Activated CD4-positive, alpha-beta T cell treated with anti-CD3 and anti-CD28 coated beads, Interleukin-2, amount 10 ng/mL, durations not matched to agents 24 days and 14 days (primary cell): ENCODE results near the gene PGAM5. TPM values are rescaled to one million over a fixed set of nuclear protein-coding genes. Genes with fewer than 3 reads are reported as not detected.
"Not testable (repeated sequence)": the region's sequence is repeated elsewhere in the genome, so short reads cannot be mapped to it uniquely, and the experiment has no call there.

Source experiments
- DNase-seq: peaks from one replicate; pipeline ENCODE4 v3.0.0; 2022
- H3K27ac Mint-ChIP-seq: one replicate; pipeline ENCODE4 v1.8.0; 2022; ENCODE audit warnings: mild to moderate bottlenecking, mixed read lengths
- H3K27me3 Mint-ChIP-seq: one replicate; pipeline ENCODE4 v1.8.0; 2022; ENCODE audit warnings: mixed read lengths
- H3K36me3 Mint-ChIP-seq: one replicate; pipeline ENCODE4 v1.8.0; 2022; ENCODE audit warnings: low read depth, mild to moderate bottlenecking, mixed read lengths
- H3K4me1 Mint-ChIP-seq: one replicate; pipeline ENCODE4 v1.8.0; 2021; ENCODE audit warnings: mixed read lengths
- H3K4me3 Mint-ChIP-seq: one replicate; pipeline ENCODE4 v1.8.0; 2022; ENCODE audit warnings: mild to moderate bottlenecking, moderate library complexity, mixed read lengths
- H3K9me3 Mint-ChIP-seq: one replicate; pipeline ENCODE4 v1.8.0; 2021; ENCODE audit warnings: mixed read lengths
- intact Hi-C: fragments of 100-400 bp; cut with micrococcal nuclease; formaldehyde crosslinking; loops from one replicate; pipeline ENCODE4 v1.15.1; 2023
- total RNA-seq: library from RNA; stranded (reverse); gene quantifications from 2 replicates; pipeline ENCODE4 v1.2.3, GENCODE V29; 2022

Gene PGAM5
- total RNA-seq, 1 donor from 2014 or later = 110 TPM

DNA sequence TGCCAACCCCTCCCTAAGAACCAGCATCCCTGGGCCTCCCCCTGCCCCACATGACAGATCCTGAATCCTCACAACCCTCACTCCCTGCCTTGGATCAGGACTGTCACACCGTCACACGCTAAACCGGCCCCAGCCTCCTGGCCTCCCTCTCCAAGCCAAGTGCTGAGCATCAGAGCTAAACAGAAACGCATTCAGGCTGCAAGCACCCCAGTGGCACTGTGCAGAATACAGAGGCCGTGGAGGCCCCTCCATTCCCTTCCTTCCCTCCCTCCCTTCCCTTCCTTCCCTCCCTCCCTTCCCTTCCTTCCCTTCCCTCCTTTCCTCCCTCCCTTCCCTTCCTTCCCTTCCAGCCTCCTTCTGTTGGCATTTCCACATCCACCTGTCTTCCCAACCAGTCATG, 36.1 kb upstream of the PGAM5 start:
- intact Hi-C loops = no loop called here
- no peak overlapping the region for H3K27ac Mint-ChIP-seq
- DNase-seq = no peak
- no peak overlapping the region for H3K4me3 Mint-ChIP-seq
- H3K4me1 Mint-ChIP-seq = peaks cover 4% of the 10 kb centered on the region
- H3K27me3 Mint-ChIP-seq = no peaks in the 10 kb centered on the region
- H3K9me3 Mint-ChIP-seq = no peaks in the 10 kb centered on the region
- H3K36me3 Mint-ChIP-seq = peaks cover 69% of the 10 kb centered on the region

DNA sequence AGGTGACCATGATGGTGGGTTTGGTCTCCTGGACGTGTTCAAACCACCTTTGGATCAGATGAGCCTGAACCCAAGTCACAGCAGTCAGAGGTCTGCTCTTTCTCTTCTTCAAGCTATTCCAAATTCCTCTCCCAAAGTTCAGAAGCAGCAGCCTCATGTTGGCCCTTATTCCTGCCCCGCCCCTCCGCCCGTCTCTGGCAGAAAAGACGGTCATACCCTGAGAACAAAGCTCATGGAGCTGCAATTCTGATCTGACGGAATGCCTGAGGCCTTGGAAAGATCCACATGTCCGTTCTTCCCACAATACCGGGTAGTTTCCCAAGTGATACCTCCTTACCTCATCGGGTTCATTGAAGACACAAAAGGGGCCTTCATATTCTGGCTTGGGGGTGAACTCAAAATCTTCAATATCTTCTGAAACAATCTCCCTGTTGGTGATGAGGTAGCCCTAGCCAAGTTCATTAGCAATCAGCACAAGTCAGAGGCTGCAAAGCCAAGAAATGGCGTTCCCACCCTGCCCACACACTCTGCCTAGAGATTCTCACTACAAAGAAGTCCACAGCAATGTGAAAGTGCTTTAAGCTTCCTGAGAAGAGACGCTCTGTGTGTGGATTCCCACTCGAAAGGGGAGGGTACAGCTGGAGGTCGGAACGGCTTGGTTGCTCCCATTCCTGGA, 34.7 kb upstream of the PGAM5 start:
- intact Hi-C loops = no loop called here
- Mint-ChIP-seq H3K27ac (no peak overlapping the region), H3K9me3 (no peaks in the 10 kb centered on the region), H3K4me1 (peaks cover 6% of the 10 kb centered on the region), H3K4me3 (no peak overlapping the region), H3K27me3 (no peaks in the 10 kb centered on the region), H3K36me3 (peaks cover 74% of the 10 kb centered on the region)
- DNase-seq = no peak

DNA sequence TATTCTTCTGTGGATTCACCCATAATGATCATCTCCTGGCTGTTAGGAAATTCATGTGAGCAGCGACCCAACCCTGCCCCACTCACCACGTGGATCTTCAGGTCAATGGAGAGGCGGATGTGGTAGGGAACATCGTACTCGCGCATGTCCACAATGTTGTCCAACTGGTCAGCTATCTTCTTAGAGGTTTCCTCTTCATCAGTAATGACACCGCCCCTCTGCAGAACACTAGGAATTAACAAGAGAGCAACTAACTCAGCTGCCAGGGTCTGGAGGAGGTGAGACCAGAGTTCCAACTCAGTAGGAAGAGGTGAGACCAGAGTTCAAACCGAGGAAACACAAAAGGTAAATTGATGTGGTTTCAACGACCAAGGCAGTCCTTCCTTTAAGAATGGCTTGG, 33.1 kb upstream of the PGAM5 start:
- Mint-ChIP-seq H3K4me1 (peaks cover 2% of the 10 kb centered on the region), H3K36me3 (peaks cover 67% of the 10 kb centered on the region)

DNA sequence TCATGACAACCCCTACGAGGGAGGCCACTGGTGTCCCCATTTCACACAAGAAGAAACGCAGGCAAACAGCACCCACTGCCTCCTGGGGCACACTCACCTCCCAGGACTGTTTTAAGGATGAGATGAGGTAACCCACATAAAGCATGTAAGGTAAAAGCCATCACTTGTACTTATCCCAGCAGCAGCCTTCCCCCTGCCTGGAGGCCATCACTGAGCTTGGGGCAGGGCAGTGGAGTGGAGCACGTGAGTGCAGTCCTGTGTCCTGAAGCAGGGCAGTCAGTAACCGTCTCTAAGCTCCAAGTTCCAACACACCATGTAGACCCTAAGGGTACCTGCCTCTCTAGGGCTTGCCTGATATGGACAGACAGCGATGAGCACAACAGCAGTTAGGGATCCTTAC, 25.2 kb upstream of the PGAM5 start:
- intact Hi-C loops = no loop called here
- no peaks in the 10 kb centered on the region for H3K27me3 Mint-ChIP-seq

More for the DNA sequence above, 33.1 kb upstream of the PGAM5 start:
- intact Hi-C loops = no loop called here
- DNase-seq = no peak
- H3K9me3 Mint-ChIP-seq = no peaks in the 10 kb centered on the region
- H3K27ac Mint-ChIP-seq = no peak overlapping the region
- no peak overlapping the region for H3K4me3 Mint-ChIP-seq
- no peaks in the 10 kb centered on the region for H3K27me3 Mint-ChIP-seq

DNA sequence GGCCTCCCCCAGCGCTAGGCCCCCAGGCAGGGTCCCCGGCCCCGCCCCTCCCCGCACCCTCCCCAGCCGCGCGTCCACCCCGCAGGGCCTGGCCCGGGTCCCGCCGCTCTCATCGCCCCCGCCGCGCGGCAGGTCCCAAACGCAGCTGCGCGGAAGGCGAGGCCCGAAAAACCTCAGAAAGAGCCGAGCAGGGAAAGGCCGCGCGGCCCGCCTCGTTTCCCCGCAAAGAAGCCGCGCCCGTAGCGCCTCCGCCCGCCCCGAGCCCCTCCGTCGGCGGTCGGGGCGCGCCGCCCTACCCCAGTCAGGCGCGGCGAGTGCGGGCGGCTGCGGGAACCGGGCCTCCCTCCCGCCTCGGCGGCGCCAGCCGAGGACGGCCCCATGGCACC, 23.8 kb upstream of the PGAM5 start:
- intact Hi-C loops = loop anchor here (1.0 to 2.0 kb wide), 3 partner anchors 23 to 142 kb away; partner anchors contain the start of genes GOLGA3 and PGAM5
- no peaks in the 10 kb centered on the region for H3K9me3 Mint-ChIP-seq
- peak overlapping the region; percentile 53 for H3K27ac Mint-ChIP-seq
- no peaks in the 10 kb centered on the region for H3K27me3 Mint-ChIP-seq
- H3K4me1 Mint-ChIP-seq = peaks cover 27% of the 10 kb centered on the region
- peak overlapping the region; percentile 85 for H3K4me3 Mint-ChIP-seq
- H3K36me3 Mint-ChIP-seq = peaks cover 21% of the 10 kb centered on the region
- no peak for DNase-seq

More for the DNA sequence above, 25.2 kb upstream of the PGAM5 start:
- H3K4me1 Mint-ChIP-seq = peaks cover 27% of the 10 kb centered on the region
- peak; percentile 66 for DNase-seq
- peak overlapping the region; percentile 56 for H3K27ac Mint-ChIP-seq
- H3K9me3 Mint-ChIP-seq = no peaks in the 10 kb centered on the region
- peaks cover 24% of the 10 kb centered on the region for H3K36me3 Mint-ChIP-seq
- H3K4me3 Mint-ChIP-seq = peak overlapping the region; percentile 85

DNA sequence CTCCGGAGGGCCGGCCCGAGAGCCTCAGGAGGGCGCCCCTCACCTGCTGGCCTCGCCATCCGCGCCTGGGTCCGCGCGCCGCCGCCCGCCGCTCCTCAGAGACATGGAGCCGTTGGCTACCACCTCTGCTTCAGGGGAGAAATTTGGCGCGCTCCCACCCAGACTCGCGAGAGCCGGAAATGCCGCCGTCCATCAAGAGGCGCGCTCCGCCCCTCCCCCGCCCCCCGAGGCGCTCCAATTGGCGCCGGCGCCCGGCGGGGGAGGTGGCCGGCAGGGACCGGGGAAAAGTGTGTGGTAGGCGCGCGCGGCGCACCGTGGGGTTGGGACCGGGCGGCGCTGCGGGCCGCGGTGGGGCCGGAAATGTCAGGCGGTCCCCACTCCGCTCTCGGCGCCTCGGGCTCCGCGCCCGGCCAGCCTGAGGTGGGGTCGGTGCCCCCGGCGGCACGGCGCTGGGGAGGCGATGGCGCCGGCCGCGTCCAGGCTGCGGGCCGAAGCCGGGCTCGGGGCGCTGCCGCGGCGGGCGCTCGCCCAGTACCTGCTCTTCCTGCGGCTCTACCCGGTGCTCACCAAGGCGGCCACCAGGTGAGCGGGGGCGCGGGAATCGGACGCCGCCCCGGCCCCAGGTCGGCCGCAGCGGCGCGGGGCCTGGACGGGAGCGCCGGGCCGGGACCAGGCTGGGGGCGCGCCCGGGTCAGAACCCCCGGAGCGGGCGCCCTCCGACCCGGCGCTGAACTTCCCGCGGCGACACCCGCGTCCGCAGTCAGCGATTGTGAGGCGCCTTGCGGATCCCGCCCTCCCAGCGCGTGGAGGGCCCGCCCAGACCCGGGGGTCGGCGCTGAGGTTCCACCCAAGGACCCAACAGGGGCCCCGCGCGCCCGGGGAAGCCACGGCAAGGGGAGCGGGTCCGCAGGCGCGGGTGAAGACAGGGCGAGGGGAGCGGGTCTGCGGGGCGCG, 23.2 kb upstream of the PGAM5 start, which contains the start of the genes POLE and PXMP2:
Gene POLE, minus strand, starts transcription at position 132 of the 954 bp plus-strand sequence. Its CDS starts 27 bp downstream, at position 105.
Gene PXMP2, plus strand, starts transcription at position 377 of the 954 bp plus-strand sequence. Its CDS starts 84 bp downstream, at position 461.
- Mint-ChIP-seq H3K36me3 (peaks cover 22% of the 10 kb centered on the region), H3K9me3 (no peaks in the 10 kb centered on the region), H3K27ac (peak within 1 kb of the TSS; percentile 88), H3K4me3 (peak within 1 kb of the TSS; percentile 85), H3K27me3 (no peaks in the 10 kb centered on the region), H3K4me1 (peaks cover 27% of the 10 kb centered on the region)
- peak; percentile 98 for DNase-seq
- intact Hi-C loops = loop anchor here (1.0 to 2.0 kb wide), 3 partner anchors 23 to 141 kb away; partner anchors contain the start of genes GOLGA3 and PGAM5

DNA sequence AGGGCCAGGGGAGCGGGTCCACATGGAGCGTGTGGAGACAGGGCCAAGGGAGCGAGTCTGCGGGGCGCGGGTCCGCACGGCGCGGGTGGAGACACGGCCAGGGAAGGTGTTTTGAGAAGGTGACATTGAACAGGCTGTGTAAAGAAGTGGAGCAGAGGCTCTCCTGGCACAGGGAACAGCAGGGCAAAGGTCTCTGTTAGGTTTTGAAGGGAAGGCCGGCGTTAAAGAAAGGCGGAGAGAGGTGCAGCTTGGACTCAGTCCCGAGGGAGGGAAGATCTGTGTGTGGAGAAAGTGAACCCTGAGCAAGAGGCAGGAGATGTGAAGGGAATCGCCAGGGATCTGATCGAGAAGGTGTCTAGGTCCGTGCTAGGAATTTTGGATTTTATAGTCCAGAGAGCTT, 21.4 kb upstream of the PGAM5 start:
- no peaks in the 10 kb centered on the region for H3K27me3 Mint-ChIP-seq
- peak overlapping the region; percentile 56 for H3K27ac Mint-ChIP-seq
- no peaks in the 10 kb centered on the region for H3K9me3 Mint-ChIP-seq
- H3K36me3 Mint-ChIP-seq = peaks cover 19% of the 10 kb centered on the region
- peak overlapping the region; percentile 81 for H3K4me3 Mint-ChIP-seq
- intact Hi-C loops = no loop called here
- no peak for DNase-seq
- H3K4me1 Mint-ChIP-seq = peaks cover 20% of the 10 kb centered on the region

DNA sequence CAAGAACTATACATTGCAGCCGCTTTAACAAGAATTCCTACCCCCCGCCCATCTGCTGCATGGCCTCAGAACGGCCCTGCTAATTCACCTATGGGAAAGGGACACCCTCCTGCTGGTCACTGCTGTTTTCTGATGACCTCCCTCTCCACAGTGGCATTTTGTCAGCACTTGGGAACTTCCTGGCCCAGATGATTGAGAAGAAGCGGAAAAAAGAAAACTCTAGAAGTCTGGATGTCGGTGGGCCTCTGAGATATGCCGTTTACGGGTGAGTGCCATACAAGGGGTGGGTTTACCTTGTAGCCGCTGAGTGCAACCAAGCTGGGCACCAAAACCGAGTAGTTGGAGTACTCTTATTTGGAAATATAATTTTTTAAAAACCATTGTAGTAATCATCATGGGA, 20.5 kb upstream of the PGAM5 start:
- no peaks in the 10 kb centered on the region for H3K9me3 Mint-ChIP-seq
- no peak for DNase-seq
- intact Hi-C loops = no loop called here
- H3K4me3 Mint-ChIP-seq = no peak overlapping the region
- no peaks in the 10 kb centered on the region for H3K27me3 Mint-ChIP-seq
- no peak overlapping the region for H3K27ac Mint-ChIP-seq
- peaks cover 19% of the 10 kb centered on the region for H3K36me3 Mint-ChIP-seq
- H3K4me1 Mint-ChIP-seq = peaks cover 17% of the 10 kb centered on the region

DNA sequence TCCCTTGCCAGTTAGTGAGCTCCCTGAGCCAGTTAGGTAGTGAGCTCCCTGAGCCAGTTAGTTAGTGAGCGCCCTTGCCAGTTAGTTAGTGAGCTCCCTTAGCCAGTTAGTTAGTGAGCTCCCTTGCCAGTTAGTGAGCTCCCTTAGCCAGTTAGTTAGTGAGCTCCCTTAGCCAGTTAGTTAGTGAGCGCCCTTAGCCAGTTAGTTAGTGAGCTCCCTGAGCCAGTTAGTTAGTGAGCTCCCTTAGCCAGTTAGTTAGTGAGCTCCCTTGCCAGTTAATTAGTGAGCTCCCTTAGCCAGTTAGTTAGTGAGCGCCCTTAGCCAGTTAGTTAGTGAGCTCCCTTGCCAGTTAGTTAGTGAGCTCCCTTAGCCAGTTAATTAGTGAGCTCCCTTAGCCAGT, 18.6 kb upstream of the PGAM5 start:
- H3K4me3 Mint-ChIP-seq, DNase-seq, H3K27ac Mint-ChIP-seq, H3K9me3 Mint-ChIP-seq, H3K4me1 Mint-ChIP-seq, intact Hi-C loops, H3K27me3 Mint-ChIP-seq: not testable (repeated sequence)
- H3K36me3 Mint-ChIP-seq = peaks cover 19% of the 10 kb centered on the region

DNA sequence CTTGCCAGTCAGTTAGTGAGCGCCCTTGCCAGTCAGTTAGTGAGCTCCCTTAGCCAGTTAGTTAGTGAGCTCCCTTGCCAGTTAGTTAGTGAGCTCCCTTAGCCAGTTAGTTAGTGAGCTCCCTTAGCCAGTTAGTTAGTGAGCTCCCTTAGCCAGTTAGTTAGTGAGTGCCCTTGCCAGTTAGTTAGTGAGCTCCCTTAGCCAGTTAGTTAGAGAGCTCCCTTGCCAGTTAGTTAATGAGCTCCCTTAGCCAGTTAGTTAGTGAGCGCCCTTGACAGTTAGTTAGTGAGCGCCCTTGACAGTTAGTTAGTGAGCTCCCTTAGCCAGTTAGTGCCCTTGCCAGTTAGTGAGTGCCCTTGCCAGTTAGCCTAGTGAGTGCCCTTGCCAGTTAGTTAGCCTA, 15.8 kb upstream of the PGAM5 start:
- peaks cover 34% of the 10 kb centered on the region for H3K36me3 Mint-ChIP-seq
- H3K4me1 Mint-ChIP-seq, H3K9me3 Mint-ChIP-seq, H3K27ac Mint-ChIP-seq, DNase-seq, intact Hi-C loops, H3K27me3 Mint-ChIP-seq, H3K4me3 Mint-ChIP-seq: not testable (repeated sequence)

DNA sequence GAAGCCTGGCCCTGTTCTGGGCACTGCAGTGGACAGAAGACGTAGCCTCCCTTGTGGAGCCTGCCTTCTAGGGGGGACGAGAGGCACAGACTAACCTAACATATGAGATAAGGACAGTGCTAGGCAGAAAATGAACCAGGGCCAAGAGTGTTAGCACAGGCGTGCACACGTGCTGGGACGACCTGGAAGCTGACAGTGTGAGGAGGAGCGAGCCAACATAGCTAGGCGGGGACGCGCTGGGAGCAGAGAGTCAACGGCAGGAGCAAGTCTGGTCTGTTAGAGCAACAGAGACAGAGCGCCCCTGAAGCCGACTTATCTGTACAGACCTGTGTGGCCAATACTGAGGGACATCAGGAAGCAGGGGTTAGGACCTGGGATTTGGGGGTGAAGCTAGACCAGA, 15.2 kb upstream of the PGAM5 start:
- intact Hi-C loops = no loop called here
- peaks cover 2% of the 10 kb centered on the region for H3K4me1 Mint-ChIP-seq
- no peak overlapping the region for H3K4me3 Mint-ChIP-seq
- no peak for DNase-seq
- no peak overlapping the region for H3K27ac Mint-ChIP-seq
- H3K36me3 Mint-ChIP-seq = peaks cover 38% of the 10 kb centered on the region
- no peaks in the 10 kb centered on the region for H3K9me3 Mint-ChIP-seq
- no peaks in the 10 kb centered on the region for H3K27me3 Mint-ChIP-seq

DNA sequence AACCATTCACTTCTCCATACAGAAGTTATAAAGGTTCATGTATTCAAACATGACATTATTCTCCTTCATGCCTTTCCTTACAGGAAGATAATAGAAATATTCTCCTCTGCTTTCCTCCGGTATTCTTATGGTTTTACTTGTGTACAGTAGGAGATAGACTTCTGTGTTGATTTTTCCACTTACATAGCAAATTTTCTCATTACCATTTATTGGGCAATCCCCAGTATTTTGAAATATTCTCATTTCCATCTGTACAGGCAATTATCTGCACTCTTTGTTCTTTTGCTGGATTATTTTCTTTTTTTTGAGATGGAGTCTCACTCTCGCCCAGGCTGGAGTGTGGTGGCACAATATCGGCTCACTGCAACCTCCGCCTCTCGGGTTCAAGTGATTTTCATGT, 12.3 kb upstream of the PGAM5 start:
- no peaks in the 10 kb centered on the region for H3K27me3 Mint-ChIP-seq
- H3K4me1 Mint-ChIP-seq = peaks cover 3% of the 10 kb centered on the region
- H3K36me3 Mint-ChIP-seq = peaks cover 43% of the 10 kb centered on the region
- no peak overlapping the region for H3K27ac Mint-ChIP-seq
- H3K9me3 Mint-ChIP-seq = no peaks in the 10 kb centered on the region
- no peak for DNase-seq
- intact Hi-C loops = no loop called here
- no peak overlapping the region for H3K4me3 Mint-ChIP-seq

DNA sequence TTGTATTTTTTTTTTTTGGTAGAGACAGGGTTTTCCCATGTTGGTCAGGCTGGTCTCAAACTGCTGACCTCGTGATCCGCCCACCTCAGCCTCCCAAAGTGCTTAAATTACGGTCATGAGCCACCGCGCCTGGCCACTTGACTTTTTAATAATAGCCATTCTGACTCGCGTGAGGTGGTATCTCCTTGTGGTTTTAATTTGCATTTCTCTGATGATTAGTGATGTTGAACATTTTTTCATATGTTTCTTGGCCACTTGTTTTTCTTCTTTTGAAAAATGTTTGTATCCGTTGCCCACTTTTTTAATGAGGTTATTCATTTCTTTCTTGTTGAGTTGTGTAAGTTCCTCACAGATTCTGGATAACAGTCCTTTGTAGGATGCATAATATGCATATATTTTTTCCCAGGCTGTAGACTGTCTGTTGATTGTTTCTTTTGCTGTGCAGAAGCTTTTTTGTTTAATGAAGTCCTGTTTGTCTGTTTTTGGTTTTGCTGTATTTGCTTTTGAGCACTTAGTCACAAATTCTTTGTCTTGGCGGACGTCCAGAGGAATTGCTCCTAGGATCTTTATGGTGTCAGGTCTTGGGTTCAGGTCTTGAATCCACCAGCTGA, 10.3 kb upstream of the PGAM5 start:
- no peak overlapping the region for H3K27ac Mint-ChIP-seq
- H3K4me3 Mint-ChIP-seq = no peak overlapping the region
- no peaks in the 10 kb centered on the region for H3K27me3 Mint-ChIP-seq

More for the DNA sequence above, 10.3 kb upstream of the PGAM5 start:
- DNase-seq = no peak
- H3K36me3 Mint-ChIP-seq = peaks cover 54% of the 10 kb centered on the region
- intact Hi-C loops = no loop called here
- peaks cover 3% of the 10 kb centered on the region for H3K4me1 Mint-ChIP-seq
- no peaks in the 10 kb centered on the region for H3K9me3 Mint-ChIP-seq
